ENCODE data around the gene IFIH1.

IFIH1 gene

DNA sequence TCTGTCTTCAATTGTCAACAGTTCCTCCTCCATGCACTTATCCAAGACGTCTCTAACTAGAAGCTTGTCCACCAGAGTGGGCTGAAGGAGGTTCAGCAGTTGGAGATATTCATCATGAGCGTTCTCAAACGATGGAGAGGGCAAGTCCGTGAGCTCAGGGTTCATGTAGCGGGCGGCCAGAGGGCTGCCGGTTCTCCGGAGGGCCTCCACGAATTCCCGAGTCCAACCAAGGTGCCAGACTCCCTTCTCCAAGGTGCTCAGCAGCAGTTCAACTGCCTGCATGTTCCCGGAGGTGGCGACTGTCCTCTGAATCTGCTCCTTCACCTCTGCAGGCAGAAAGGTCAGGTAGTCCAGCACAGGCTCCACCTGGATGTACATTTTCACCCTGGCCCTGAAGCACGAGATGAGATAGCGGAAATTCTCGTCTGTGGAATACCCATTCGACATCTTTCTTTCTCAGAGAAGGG lies 590 bp downstream of the IFIH1 start:
- H3K27me3 ChIP-seq (ENCODE audit: insufficient read depth, poor library complexity, severe bottlenecking): no peaks in the 10 kb centered on the region
- peak overlapping the region; percentile 73 for H3K4me3 ChIP-seq (replicated peaks; ENCODE audit: insufficient read depth, low read length)
- TF ChIP-seq, protein P1, sequence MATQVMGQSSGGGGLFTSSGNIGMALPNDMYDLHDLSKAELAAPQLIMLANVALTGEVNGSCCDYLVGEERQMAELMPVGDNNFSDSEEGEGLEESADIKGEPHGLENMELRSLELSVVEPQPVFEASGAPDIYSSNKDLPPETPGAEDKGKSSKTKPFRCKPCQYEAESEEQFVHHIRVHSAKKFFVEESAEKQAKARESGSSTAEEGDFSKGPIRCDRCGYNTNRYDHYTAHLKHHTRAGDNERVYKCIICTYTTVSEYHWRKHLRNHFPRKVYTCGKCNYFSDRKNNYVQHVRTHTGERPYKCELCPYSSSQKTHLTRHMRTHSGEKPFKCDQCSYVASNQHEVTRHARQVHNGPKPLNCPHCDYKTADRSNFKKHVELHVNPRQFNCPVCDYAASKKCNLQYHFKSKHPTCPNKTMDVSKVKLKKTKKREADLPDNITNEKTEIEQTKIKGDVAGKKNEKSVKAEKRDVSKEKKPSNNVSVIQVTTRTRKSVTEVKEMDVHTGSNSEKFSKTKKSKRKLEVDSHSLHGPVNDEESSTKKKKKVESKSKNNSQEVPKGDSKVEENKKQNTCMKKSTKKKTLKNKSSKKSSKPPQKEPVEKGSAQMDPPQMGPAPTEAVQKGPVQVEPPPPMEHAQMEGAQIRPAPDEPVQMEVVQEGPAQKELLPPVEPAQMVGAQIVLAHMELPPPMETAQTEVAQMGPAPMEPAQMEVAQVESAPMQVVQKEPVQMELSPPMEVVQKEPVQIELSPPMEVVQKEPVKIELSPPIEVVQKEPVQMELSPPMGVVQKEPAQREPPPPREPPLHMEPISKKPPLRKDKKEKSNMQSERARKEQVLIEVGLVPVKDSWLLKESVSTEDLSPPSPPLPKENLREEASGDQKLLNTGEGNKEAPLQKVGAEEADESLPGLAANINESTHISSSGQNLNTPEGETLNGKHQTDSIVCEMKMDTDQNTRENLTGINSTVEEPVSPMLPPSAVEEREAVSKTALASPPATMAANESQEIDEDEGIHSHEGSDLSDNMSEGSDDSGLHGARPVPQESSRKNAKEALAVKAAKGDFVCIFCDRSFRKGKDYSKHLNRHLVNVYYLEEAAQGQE (IDR thresholded peaks at IDR 0.05; ENCODE audit: insufficient replicate concordance, low read depth): peak; percentile 51
- no peak; the same call in 1 of the 2 replicates for TF ChIP-seq POLR2AphosphoS5 (IDR thresholded peaks at IDR 0.05; ENCODE audit: low read depth)
- H3K27ac ChIP-seq (replicated peaks): peak overlapping the region; percentile 99
- peak in 1 of 2 experiments; percentile 38 for DNase-seq (ENCODE audit: low read depth in 1 of 2, low spot score in 1 of 2)

DNA sequence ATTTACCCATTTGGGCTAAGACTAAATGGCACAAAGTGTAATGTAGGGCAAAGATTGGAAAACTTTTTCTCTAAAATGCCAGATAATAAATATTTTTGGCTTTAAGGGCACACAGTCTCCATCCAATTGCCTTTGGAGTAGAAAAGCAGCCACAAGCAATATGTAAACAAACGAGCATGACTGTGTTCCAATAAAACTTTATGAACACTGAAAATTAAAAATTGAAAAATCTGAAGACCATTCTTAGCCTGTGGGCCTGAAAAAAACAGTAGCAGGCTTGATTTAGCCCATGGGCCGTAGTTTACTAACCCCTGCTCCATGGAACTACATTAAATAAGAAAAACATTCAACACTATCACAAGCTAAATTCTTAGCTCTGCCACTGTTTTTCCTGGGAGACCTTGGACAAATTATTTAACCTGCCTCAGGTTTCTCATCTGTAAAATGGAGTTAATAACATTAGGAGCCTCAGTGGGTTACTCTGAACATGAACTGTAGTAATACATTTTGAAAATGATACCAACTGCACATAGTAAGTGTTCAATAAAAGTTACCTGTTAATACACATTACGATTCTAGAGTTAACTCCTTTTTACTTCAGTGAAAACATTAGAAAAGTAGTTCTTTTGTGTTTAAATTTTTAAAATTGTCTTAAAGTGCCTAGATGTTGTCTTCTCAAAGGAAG lies 1.3 kb downstream of the IFIH1 start:
- Histone ChIP-seq H3K27me3 (ENCODE audit: insufficient read depth, poor library complexity, severe bottlenecking) (no peaks in the 10 kb centered on the region), H3K27ac (replicated peaks) (peak overlapping the region; percentile 99), H3K4me3 (replicated peaks; ENCODE audit: insufficient read depth, low read length) (peak overlapping the region; percentile 73)
- TF ChIP-seq SPI1 (IDR thresholded peaks at IDR 0.05; ENCODE audit: borderline replicate concordance, low read depth): no peak
- no peak for TF ChIP-seq GABPA (IDR thresholded peaks at IDR 0.05; ENCODE audit: low read depth)
- TF ChIP-seq, protein P1 (IDR thresholded peaks at IDR 0.05; ENCODE audit: insufficient replicate concordance, low read depth): no peak
- no peak for TF ChIP-seq POLR2AphosphoS5 (IDR thresholded peaks at IDR 0.05; ENCODE audit: low read depth)
- TF ChIP-seq, protein P2, sequence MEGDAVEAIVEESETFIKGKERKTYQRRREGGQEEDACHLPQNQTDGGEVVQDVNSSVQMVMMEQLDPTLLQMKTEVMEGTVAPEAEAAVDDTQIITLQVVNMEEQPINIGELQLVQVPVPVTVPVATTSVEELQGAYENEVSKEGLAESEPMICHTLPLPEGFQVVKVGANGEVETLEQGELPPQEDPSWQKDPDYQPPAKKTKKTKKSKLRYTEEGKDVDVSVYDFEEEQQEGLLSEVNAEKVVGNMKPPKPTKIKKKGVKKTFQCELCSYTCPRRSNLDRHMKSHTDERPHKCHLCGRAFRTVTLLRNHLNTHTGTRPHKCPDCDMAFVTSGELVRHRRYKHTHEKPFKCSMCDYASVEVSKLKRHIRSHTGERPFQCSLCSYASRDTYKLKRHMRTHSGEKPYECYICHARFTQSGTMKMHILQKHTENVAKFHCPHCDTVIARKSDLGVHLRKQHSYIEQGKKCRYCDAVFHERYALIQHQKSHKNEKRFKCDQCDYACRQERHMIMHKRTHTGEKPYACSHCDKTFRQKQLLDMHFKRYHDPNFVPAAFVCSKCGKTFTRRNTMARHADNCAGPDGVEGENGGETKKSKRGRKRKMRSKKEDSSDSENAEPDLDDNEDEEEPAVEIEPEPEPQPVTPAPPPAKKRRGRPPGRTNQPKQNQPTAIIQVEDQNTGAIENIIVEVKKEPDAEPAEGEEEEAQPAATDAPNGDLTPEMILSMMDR (IDR thresholded peaks at IDR 0.05; ENCODE audit: insufficient read depth, low read length): no peak
- DNase-seq (ENCODE audit: low read depth in 1 of 2, low spot score in 1 of 2): no peak

DNA sequence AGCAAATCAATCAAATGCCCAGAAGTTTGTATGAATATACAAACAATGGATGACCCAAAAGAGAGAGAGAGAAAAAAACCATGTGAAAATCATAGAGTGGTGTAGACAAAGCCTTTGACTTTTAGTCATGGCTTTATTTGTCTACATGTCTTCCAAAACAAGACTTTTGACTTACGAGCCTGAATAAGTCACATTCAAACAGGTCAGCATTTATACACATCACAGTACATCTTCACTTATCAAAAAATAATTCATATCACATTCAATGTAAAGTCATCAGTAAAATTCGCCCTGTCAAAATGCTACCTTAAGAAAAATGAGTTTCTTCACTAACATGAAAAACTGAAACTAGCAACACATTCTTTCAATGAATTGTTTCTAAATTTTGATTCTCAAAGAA lies 1.9 kb downstream of the IFIH1 start:
- no peak overlapping the region for H3K27ac ChIP-seq (replicated peaks)
- peak overlapping the region; percentile 73; the same call in 1 of the 2 replicates for H3K4me3 ChIP-seq (replicated peaks; ENCODE audit: insufficient read depth, low read length)
- TF ChIP-seq SPI1 (IDR thresholded peaks at IDR 0.05; ENCODE audit: borderline replicate concordance, low read depth) (no peak), POLR2AphosphoS5 (IDR thresholded peaks at IDR 0.05; ENCODE audit: low read depth) (no peak)
- no peaks in the 10 kb centered on the region for H3K27me3 ChIP-seq (ENCODE audit: insufficient read depth, poor library complexity, severe bottlenecking)
- no peak for DNase-seq (ENCODE audit: low read depth in 1 of 2, low spot score in 1 of 2)

DNA sequence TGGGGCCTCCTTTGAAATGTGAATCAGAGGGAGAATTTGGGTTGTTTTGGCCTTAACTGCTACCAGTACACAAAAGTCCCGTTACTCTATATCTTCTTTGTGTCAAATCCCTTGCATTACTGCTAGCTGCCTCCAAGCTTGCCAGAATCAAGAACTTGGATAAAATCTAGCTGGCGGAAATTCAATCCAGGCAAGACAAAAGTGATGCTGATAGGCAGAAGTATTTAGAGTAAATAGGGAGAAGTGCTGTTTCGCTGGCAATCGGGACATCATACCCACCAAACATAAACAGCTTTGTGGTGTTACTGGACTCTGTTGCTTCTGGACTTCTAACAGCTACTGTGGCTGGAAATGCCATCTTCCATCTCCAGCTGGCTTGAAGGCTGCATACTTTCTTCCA lies 2.5 kb downstream of the IFIH1 start:
- no peak overlapping the region for H3K27ac ChIP-seq (replicated peaks)
- TF ChIP-seq POLR2AphosphoS5 (IDR thresholded peaks at IDR 0.05; ENCODE audit: low read depth) (no peak), SPI1 (IDR thresholded peaks at IDR 0.05; ENCODE audit: borderline replicate concordance, low read depth) (no peak), GABPA (IDR thresholded peaks at IDR 0.05; ENCODE audit: low read depth) (no peak)
- TF ChIP-seq, protein P2 (IDR thresholded peaks at IDR 0.05; ENCODE audit: insufficient read depth, low read length): no peak
- TF ChIP-seq, protein P1 (IDR thresholded peaks at IDR 0.05; ENCODE audit: insufficient replicate concordance, low read depth): no peak
- no peaks in the 10 kb centered on the region for H3K27me3 ChIP-seq (ENCODE audit: insufficient read depth, poor library complexity, severe bottlenecking)
- no peak overlapping the region for H3K4me3 ChIP-seq (replicated peaks; ENCODE audit: insufficient read depth, low read length)
- DNase-seq (ENCODE audit: low read depth in 1 of 2, low spot score in 1 of 2): no peak

All from HL-60 (cell line).